T-cell (primary cell): ENCODE data around the gene HTRA2. TPM values are rescaled to one million over a fixed set of nuclear protein-coding genes. Genes with fewer than 3 reads are reported as not detected.
A peak's percentile ranks its signal among the peaks of the same experiment; 100 is the strongest.

Experiments
- ATAC-seq, 4 experiments: fragments of 200-7000 bp in 3 of 4; fragments of 150-1000 bp in 1 of 4; cut with Tn5 transposase; replicated peaks in 1 of 4; 1 replicate in 3 of 4; 2 replicates in 1 of 4; pipeline ENCODE4 v1.10.0; 2021; ENCODE audit warnings: moderate library complexity in 3 of 4, mild to moderate bottlenecking in 2 of 4, moderate number of reproducible peaks in 1 of 4
- CTCF ChIA-PET, 2 donors: fragments of 300-600 bp; sonication (Branson Sonifier 250); formaldehyde crosslinking; loops; one replicate each; lab custom pipeline; 2022; ENCODE audit warnings: antibody characterized with exemption in 2 of 2; lab: Charles Lee
- POLR2A ChIA-PET, 2 donors: fragments of 300-600 bp; sonication (Branson Sonifier 250); formaldehyde crosslinking; loops; one replicate each; lab custom pipeline; 2022; ENCODE audit warnings: antibody characterized with exemption in 2 of 2; lab: Charles Lee
- DNase-seq, 35 experiments: peaks; one replicate each; pipeline versions ENCODE4 v3.0.0 to v3.0.0-alpha.2; 2013 to 2023
- H3K27ac ChIP-seq: one replicate; pipeline ENCODE4 v1.5.1; 2013; ENCODE audit warnings: low read length
- H3K27me3 ChIP-seq, 2 experiments: replicated peaks in 1 of 2; 1 replicate in 1 of 2; 2 replicates in 1 of 2; pipeline versions ENCODE4 v1.6.1 to v1.7.0; 2013; ENCODE audit warnings: low read length in 1 of 2, mixed read lengths in 1 of 2; ENCODE audit not compliant: control insufficient read depth in 2 of 2, insufficient read depth in 2 of 2; ENCODE audit errors: extremely low read depth in 1 of 2
- H3K36me3 ChIP-seq, 2 donors: 1 replicate in 1 of 2; 2 replicates in 1 of 2; pipeline versions ENCODE4 v1.6.1 to v1.7.0; 2013; ENCODE audit warnings: low read length in 1 of 2; ENCODE audit not compliant: control insufficient read depth in 2 of 2, insufficient read depth in 1 of 2; ENCODE audit errors: extremely low read depth in 1 of 2
- H3K4me1 ChIP-seq, 2 experiments: 1 replicate in 1 of 2; 2 replicates in 1 of 2; pipeline versions ENCODE4 v1.6.1 to v1.7.0; 2013; ENCODE audit warnings: low read length in 2 of 2, mixed read lengths in 1 of 2; ENCODE audit not compliant: insufficient read depth in 2 of 2, control insufficient read depth in 1 of 2; ENCODE audit errors: extremely low read depth in 1 of 2
- H3K4me3 ChIP-seq, 2 donors: 1 replicate in 1 of 2; 2 replicates in 1 of 2; pipeline versions ENCODE4 v1.5.1 to v1.7.0; 2013; ENCODE audit warnings: mild to moderate bottlenecking in 2 of 2, low read length in 1 of 2, moderate library complexity in 1 of 2; ENCODE audit not compliant: control insufficient read depth in 1 of 2; ENCODE audit errors: extremely low read depth in 1 of 2
- H3K9me3 ChIP-seq: 2 replicates; pipeline ENCODE4 v1.7.0; 2013
- H3K27ac Mint-ChIP-seq, 2 donors: one replicate each; pipeline ENCODE4 v1.8.0; 2020 to 2021; ENCODE audit warnings: mild to moderate bottlenecking in 2 of 2, mixed read lengths in 2 of 2
- H3K27me3 Mint-ChIP-seq, 2 donors: one replicate each; pipeline ENCODE4 v1.8.0; 2021 to 2022; ENCODE audit warnings: mixed read lengths in 2 of 2
- H3K36me3 Mint-ChIP-seq: one replicate; pipeline ENCODE4 v1.8.0; 2021; ENCODE audit warnings: mixed read lengths
- H3K4me1 Mint-ChIP-seq, 3 donors: one replicate each; pipeline ENCODE4 v1.8.0; 2020 to 2022; ENCODE audit warnings: mixed read lengths in 3 of 3, mild to moderate bottlenecking in 1 of 3
- H3K4me3 Mint-ChIP-seq, 3 donors: one replicate each; pipeline ENCODE4 v1.8.0; 2020 to 2022; ENCODE audit warnings: mild to moderate bottlenecking in 3 of 3, mixed read lengths in 3 of 3, moderate library complexity in 3 of 3
- H3K9me3 Mint-ChIP-seq, 3 donors: one replicate each; pipeline ENCODE4 v1.8.0; 2020 to 2022; ENCODE audit warnings: mixed read lengths in 3 of 3
- WGBS: methylation state at CpG from one replicate; pipeline ENCODE4 v1.1.5; 2013; ENCODE audit warnings: missing lambda C conversion rate; ENCODE audit not compliant: insufficient coverage; 5-methylcytosine and 5-hydroxymethylcytosine counted together
- total RNA-seq, 35 experiments: library from RNA in 6 of 35; stranded (reverse) in 6 of 35; fragments of 120-200 nt in 1 of 35; gene quantifications; one replicate each; pipeline versions ENCODE4 v1.2.1 to v1.2.4 and lab custom pipeline; 2013 to 2026

The HTRA2 gene
- total RNA-seq, 5 donors from 2014 or later (not counting 1 experiment from before 2014, with no cell fraction given) = 25.1 to 45.2 (median 38.3) TPM

GRCh38 chr2:74499267-74499939 lies 30.3 kb upstream of the HTRA2 start, which contains the start of gene LBX2:
LBX2 (minus strand) TSS chr2:74499603; CDS start chr2:74499537, 66 bp downstream.
- Mint-ChIP-seq H3K36me3 (peaks cover 5% of the 10 kb centered on the region), H3K27ac (peak within 1 kb of the TSS in 1 of 2 donors; percentile 52), H3K9me3 (no peaks in the 10 kb centered on the region), H3K4me1 (peaks cover 31 to 51% (median 46%) of the 10 kb centered on the region in 3 donors), H3K4me3 (peak within 1 kb of the TSS; percentile 76 to 82 (median 81)), H3K27me3 (peaks cover 44 to 63% of the 10 kb centered on the region in 2 donors)
- Histone ChIP-seq H3K27ac (no peak within 1 kb of the TSS), H3K9me3 (no peaks in the 10 kb centered on the region), H3K4me1 (peaks cover 6 to 54% of the 10 kb centered on the region in 2 experiments), H3K27me3 (peaks cover 23 to 71% of the 10 kb centered on the region in 2 experiments), H3K36me3 (no peaks in the 10 kb centered on the region), H3K4me3 (peak within 1 kb of the TSS; percentile 48 to 61)
- POLR2A ChIA-PET = interaction anchor here in 1 of 2 donors (0.6 kb wide), 1 partner anchor 25 kb away, joined by 3 read pairs; no protein-coding TSS in a partner anchor
- CTCF ChIA-PET = interaction anchor here (1.0 to 1.4 kb wide), 2 partner anchors 88 to 671 kb away, joined by 3 read pairs; no protein-coding TSS in a partner anchor
- 12% methylated on average over 56 of the region's 65 CpGs for WGBS
- peak in 2 of 35 experiments; percentile 22 to 38 for DNase-seq
- peak in 2 of 4 experiments; percentile 22 to 40 for ATAC-seq

- Histone ChIP-seq H3K4me3 (no peak overlapping the region), H3K27me3 (peaks cover 23 to 76% of the 10 kb centered on the region in 2 experiments), H3K27ac (no peak overlapping the region), H3K4me1 (peaks cover 6 to 54% of the 10 kb centered on the region in 2 experiments), H3K9me3 (no peaks in the 10 kb centered on the region), H3K36me3 (peaks cover under 1 to 5% of the 10 kb centered on the region in 2 donors)
- CTCF ChIA-PET = interaction anchor here (1.0 to 1.4 kb wide), 2 partner anchors 87 to 672 kb away, joined by 3 read pairs; no protein-coding TSS in a partner anchor
- ATAC-seq (no peak), DNase-seq (no peak)
- Mint-ChIP-seq H3K4me1 (peaks cover 37 to 58% (median 51%) of the 10 kb centered on the region in 3 donors), H3K4me3 (peak overlapping the region in 2 of 3 donors; percentile 13 to 82), H3K27ac (no peak overlapping the region), H3K27me3 (peaks cover 51 to 70% of the 10 kb centered on the region in 2 donors), H3K9me3 (no peaks in the 10 kb centered on the region), H3K36me3 (peaks cover 12% of the 10 kb centered on the region)
- POLR2A ChIA-PET = no interaction called here
- 63% methylated on average over 10 of the region's 15 CpGs for WGBS
These were observed 29.7 kb upstream of the HTRA2 start for GRCh38 chr2:74499940-74500577.

GRCh38 chr2:74500578-74500946 lies 29.2 kb upstream of the HTRA2 start:
- Mint-ChIP-seq H3K4me3 (peak overlapping the region in 1 of 3 donors; percentile 82), H3K9me3 (no peaks in the 10 kb centered on the region), H3K27me3 (peaks cover 53 to 75% of the 10 kb centered on the region in 2 donors), H3K4me1 (peaks cover 41 to 63% (median 53%) of the 10 kb centered on the region in 3 donors), H3K27ac (no peak overlapping the region), H3K36me3 (peaks cover 17% of the 10 kb centered on the region)
- DNase-seq (no peak), ATAC-seq (no peak)
- Histone ChIP-seq H3K4me3 (no peak overlapping the region), H3K27ac (no peak overlapping the region), H3K4me1 (peaks cover 7 to 57% of the 10 kb centered on the region in 2 experiments), H3K36me3 (peaks cover 5 to 10% of the 10 kb centered on the region in 2 donors), H3K9me3 (no peaks in the 10 kb centered on the region), H3K27me3 (peaks cover 23 to 81% of the 10 kb centered on the region in 2 experiments)
- CTCF ChIA-PET = interaction anchor here (1.0 to 1.4 kb wide), 2 partner anchors 87 to 672 kb away, joined by 3 read pairs; no protein-coding TSS in a partner anchor
- POLR2A ChIA-PET = no interaction called here

- Mint-ChIP-seq H3K9me3 (no peaks in the 10 kb centered on the region), H3K4me1 (peaks cover 43 to 68% (median 57%) of the 10 kb centered on the region in 3 donors), H3K4me3 (peak overlapping the region; percentile 67 to 70 (median 68)), H3K27me3 (peaks cover 54 to 78% of the 10 kb centered on the region in 2 donors), H3K27ac (no peak overlapping the region), H3K36me3 (peaks cover 22% of the 10 kb centered on the region)
- ATAC-seq = no peak
- CTCF ChIA-PET = interaction anchor here in 1 of 2 donors (0.5 kb wide), 2 partner anchors 100 to 752 kb away, joined by 4 to 5 read pairs; no protein-coding TSS in a partner anchor
- Histone ChIP-seq H3K27me3 (peaks cover 23 to 89% of the 10 kb centered on the region in 2 experiments), H3K36me3 (peaks cover 9 to 15% of the 10 kb centered on the region in 2 donors), H3K4me1 (peaks cover 9 to 66% of the 10 kb centered on the region in 2 experiments), H3K4me3 (no peak overlapping the region), H3K27ac (no peak overlapping the region), H3K9me3 (no peaks in the 10 kb centered on the region)
- POLR2A ChIA-PET = no interaction called here
- DNase-seq = no peak
- 87% methylated on average over 12 of the region's 18 CpGs for WGBS
These were observed 28.2 kb upstream of the HTRA2 start for GRCh38 chr2:74501335-74502071.

- DNase-seq = no peak
- H3K4me3 Mint-ChIP-seq = peak overlapping the region; percentile 67 to 70 (median 68)
- Histone ChIP-seq H3K9me3 (no peaks in the 10 kb centered on the region), H3K27me3 (peaks cover 21 to 94% of the 10 kb centered on the region in 2 experiments), H3K4me3 (peak overlapping the region; percentile 45 to 67), H3K27ac (no peak overlapping the region), H3K36me3 (peaks cover 9 to 15% of the 10 kb centered on the region in 2 donors), H3K4me1 (peaks cover 11 to 72% of the 10 kb centered on the region in 2 experiments)
- H3K27ac Mint-ChIP-seq = peak overlapping the region; percentile 16 to 60
- 19% methylated on average over 16 of the region's 32 CpGs for WGBS
- H3K27me3 Mint-ChIP-seq = peaks cover 55 to 78% of the 10 kb centered on the region in 2 donors
- POLR2A ChIA-PET = no interaction called here
- no peaks in the 10 kb centered on the region for H3K9me3 Mint-ChIP-seq
- H3K4me1 Mint-ChIP-seq = peaks cover 50 to 75% (median 64%) of the 10 kb centered on the region in 3 donors
- H3K36me3 Mint-ChIP-seq = peaks cover 26% of the 10 kb centered on the region
- no peak for ATAC-seq
- CTCF ChIA-PET = interaction anchor here in 1 of 2 donors (0.5 kb wide), 1 partner anchor 753 kb away, joined by 5 read pairs; no protein-coding TSS in a partner anchor
These were observed 27.5 kb upstream of the HTRA2 start for GRCh38 chr2:74502147-74502719.
